HG03108 (cell line): ENCODE measurements around the gene PSKH1.
A peak's percentile ranks its signal among the peaks of the same experiment; 100 is the strongest.
"Not testable (repeated sequence)": the region's sequence is repeated elsewhere in the genome, so short reads cannot be mapped to it uniquely, and the experiment has no call there.

Experiments
- ATAC-seq: cut with Tn5 transposase; IDR thresholded peaks from one replicate; pipeline ENCODE4 v1.9.1; 2021; ENCODE audit warnings: moderate library complexity; ENCODE audit not compliant: unreplicated experiment

The PSKH1 gene

DNA sequence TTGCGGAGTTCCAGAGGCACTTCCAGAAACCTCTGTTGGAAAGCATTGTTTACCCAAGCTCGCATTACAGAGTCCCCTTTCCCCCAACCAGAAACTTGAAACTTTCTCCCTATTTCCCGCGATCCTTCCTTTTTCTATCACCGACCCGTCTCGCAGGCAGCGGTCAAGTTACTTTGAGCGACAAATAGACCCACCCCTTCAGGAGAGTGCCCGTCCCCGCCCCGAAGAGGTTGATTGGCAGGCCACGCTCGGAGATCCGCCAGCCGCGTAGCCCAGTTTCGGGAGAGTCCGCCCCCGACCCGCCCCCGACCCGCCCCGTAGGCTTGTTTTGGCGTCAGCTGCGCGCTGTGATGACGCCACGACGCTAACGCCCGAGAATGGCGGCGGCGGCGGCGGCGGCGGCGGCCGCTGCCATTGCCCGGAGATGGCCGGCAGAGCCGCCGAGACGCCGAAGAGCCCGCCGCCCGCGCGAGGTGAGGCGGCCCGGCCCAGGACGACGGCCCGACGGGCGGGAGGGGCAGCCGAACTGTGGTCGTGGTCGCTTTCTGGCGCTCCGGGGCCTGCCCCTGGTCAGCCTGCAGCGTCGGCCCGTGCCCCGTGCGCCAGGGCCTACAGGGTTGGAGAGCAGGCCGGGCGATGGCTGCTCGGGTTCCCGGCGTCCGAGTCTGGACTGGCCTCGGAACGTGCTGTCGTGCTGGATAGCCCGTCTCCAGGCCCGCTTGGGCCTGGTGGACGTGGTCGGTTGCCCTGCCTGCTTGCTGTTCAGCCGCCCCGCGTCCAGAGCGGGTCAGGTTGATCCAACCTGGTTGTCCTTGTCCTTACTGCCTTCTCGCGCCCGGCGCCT lies at the start of gene PSKH1:
PSKH1 (plus strand) TSS at position 356 of the 844 bp plus-strand sequence. CDS start 15,496 bp downstream, outside the sequence.
- peak; percentile 89 for ATAC-seq

DNA sequence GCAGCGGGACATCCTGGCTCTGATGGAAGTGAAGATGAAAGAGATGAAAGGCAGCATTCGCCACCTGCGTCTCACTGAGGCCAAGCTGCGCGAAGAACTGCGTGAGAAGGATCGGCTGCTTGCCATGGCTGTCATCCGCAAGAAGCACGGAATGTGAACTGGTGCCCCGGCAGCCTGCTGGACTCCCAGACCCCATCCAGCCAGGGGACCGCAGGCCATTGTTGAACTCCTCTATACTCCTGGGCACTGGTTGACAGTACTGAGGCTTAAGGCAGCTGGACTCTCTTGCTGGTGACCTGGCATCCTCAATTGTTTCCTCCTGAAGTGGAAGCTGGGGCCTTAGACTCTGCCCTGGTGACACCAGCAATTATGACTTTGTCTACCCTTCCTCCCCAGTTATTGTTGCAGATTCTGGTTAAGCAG lies 49.7 kb upstream of the PSKH1 start:
- ATAC-seq, result no peak

DNA sequence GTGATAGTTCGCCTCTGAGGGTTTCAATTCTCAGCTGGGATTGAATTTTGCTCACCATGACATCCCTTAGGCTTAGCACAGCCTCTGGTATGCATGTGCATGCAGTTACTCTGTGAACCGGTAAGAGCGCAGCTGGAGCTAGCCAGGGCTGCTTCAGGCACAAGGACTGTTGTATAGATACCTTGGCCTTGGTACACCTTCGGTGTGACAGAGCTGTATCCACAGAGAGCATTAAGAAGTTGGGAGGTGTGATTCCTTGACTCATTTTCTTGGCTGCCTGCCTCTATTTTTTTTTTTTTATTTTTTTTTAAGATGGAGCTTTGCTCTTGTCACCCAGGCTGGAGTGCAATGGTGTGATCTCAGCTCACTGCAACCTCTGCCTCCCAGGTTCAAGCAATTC lies 48.6 kb upstream of the PSKH1 start:
- no peak for ATAC-seq

DNA sequence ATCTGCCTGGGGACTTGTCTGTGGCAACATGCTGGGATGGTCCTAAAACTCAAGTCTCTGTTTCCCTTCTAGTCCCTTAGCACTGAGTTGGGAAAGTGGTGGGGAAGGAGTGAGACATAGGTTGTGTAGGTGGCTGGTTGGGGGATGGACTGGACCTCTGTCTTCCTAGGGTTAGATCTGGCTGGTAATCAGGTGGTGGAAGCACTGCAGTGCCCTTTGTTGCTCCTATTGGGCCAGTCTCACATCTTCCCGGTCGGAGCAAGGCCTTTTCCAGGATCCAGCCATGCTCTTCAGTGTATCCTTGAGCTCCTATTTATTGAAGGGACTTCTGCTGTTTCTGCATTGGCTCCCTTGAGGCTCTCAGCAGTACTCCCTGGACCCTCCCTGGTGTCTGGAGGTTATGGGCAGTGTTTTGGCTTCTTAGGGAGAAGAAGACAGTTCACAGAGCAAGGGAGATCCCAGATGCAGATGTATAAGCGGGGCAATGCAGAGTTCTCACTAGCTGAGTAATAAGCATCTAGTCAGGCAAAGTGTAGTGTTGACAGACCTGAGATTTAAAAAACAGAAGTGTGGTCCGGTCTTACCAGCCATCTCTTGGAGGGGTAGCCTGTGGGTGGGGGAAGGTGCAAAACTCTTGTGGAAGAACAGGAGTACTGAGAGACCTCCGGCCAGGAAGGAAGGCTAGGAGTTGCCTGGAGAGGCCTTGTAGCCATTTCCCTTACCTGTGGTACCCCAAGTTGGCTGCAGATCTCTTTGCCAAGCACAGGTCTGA lies 47.6 kb upstream of the PSKH1 start:
- no peak for ATAC-seq

DNA sequence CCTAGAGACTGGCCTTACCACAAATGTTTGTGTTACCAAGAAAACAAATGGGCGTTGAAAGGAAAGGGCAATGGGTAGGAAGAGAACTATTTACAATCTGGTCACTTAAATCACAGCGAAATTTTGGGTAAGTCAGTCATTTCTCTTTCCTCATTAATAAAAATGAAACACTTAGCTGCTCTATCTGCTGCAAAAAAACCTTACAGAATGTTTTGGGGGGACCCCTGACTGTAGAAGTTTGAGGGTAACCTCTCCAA lies 47.1 kb upstream of the PSKH1 start:
- ATAC-seq, result no peak

DNA sequence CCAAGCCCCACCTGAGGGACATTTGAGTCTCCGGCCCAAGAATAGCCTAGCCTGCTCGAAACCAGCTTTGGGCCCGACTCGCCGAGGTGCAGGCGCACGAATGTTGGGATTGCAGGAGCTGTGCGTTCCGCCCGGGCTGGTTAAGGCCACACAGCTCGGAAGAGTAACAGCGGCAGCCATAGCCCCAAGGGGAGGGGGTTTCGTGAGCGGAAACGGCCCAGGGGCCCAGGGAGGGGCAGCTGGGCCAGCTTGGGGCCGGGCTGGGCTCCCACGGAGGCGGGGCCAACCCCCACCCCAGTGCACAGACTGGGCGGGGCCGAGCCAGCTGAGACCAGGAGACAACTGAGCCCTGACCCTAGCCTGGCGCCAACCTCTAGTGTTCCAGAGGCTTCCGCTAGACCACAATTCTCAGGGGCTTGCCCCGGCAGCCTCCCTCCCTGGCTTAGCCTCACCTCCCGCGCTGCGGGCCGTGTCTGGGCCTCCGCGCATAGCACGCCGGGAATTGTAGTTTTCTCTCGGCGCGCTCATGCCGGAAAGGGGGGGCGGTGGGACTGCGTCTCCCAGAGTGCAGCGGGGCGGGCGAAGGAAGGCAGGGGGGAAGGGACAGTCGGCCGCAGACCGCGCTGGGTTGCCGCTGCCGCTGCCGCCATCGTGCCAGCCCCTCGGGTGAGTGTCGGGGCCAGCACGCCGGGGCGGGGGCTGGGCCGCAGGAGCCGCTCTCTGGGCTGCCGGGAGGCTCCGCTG lies 46.6 kb upstream of the PSKH1 start, which contains the start of gene NUTF2:
NUTF2 (plus strand) TSS at position 614 of the 744 bp plus-strand sequence. CDS start 18,198 bp downstream, outside the sequence.
- peak; percentile 53 for ATAC-seq

DNA sequence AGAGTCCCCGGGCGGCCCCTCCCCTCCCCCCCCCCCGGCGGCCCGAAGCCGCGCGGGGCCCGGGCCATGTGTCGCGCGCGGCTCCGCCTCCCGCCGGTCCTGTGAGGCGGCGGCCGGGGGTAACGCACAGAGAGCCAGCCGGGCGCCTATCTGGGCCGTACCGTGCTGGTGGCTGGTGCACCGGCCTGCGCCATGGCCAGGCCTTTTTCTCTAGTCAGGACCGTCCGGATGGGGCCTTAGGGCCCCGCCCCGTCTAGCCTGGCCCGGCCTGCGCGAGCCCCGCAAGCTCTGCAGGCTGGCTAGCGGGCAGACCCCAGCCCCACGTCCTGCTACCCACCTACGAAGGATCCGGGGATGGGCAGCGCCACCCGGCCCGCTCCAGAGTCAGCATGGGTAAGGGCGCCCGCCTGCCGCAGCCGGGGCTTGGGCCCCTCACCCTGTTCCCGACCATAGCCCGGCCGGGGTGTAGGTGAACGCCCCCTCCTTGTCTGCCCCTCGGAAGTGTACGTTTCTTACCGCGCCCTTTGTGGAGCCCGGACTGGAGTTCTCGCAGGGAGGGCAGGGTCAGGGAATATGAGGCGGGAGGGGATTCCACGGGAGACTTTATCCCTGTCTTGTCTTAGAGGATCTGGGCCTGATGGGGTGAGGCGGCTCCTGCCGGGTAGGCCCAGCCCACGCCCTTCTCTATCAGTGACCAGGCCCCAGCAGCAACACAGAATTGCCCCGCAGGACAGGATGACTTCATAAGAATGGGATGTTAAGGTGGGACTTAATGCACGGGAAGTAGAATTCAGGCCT lies 45.8 kb upstream of the PSKH1 start, which contains the start of gene CENPT:
CENPT (minus strand) TSS at position 630 of the 798 bp plus-strand sequence. CDS start 13,834 bp downstream, outside the sequence.
- peak; percentile 26 for ATAC-seq

DNA sequence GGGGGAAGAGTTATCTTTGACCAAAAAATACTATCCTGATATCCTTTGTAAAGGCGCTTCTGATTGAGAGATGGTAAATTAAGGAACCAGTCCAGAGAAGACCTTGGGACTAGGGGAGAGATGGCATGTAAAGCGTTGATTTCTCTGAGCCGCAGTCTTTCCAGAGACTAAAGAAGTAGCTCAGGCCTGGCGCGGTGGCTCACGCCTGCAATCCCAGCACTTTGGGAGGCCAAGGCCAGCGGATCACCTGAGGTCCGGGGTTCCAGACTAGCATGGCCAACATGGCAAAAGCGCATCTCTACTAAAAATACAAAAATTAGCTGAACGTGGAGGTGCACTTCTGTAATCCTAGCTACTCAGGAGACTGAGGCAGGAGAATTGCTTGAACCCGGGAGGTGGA lies 44.9 kb upstream of the PSKH1 start:
- ATAC-seq, result no peak

DNA sequence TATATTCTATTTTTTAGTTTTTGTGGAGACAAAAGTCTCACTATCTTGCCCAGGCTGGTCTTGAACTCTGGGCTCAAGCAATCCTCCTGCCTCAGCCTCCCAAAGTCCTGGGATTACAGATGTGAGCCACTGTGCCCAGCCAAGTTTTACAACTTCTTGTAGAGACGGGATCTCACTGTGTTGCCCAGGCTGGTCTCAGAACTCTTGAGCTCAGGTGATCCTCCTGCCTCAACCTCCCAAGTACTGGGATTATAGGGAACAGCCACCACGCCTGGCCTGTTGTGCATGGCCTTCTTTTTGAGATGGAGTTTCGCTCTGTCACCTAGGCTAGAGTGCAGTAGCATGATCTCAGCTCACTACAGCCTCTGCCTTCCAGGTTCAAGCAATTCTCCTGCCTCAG lies 39.4 kb upstream of the PSKH1 start:
- no peak for ATAC-seq

DNA sequence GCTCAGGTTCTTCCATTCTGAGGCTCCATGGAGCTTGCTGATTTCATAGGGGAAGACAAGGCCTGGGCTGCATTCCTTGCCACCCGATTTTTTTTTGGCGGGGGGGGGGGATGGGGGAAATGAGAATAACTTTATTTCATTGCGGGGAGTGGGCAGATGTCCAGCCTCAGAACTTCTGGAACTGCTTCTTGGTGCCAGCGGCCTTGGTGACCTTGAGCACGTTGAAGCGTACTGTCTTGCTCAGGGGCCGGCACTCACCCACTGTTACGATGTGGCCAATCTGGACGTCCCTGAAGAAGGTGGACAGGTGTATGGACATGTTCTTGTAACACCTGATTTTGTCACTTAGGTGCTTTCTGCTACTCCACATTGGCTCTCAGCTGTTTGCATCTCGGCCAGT lies 37.3 kb upstream of the PSKH1 start:
- no peak for ATAC-seq

DNA sequence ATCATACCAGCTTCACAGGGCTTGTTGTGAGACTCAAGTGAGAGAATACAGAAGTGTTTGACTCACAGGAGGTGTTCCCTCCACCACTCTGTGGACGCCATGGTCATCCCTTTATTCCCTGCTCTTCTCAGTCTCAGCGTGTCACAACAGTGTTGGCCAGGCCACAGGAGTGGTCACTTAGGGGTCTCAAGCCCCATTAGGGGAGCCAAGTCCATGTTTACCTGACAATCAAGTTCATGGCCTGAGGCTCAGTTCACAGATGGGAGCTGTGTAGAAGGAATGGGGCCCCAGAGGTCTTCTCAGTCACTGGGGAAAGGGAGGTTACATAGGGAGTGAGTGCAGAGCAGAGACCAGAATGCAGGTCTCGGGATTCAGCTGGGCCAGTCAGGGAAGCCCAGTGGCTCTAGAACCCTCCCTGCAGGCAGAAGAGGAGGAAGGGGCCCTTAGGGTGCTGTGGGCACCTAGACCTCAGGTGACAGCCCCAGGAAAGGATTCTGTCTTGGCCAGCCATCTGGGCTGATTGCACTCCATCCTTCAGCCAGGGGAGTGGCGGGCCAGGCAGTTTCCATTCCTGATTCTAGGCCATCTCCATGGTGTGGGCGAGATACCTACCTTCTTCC lies 36.0 kb upstream of the PSKH1 start:
- no peak for ATAC-seq

DNA sequence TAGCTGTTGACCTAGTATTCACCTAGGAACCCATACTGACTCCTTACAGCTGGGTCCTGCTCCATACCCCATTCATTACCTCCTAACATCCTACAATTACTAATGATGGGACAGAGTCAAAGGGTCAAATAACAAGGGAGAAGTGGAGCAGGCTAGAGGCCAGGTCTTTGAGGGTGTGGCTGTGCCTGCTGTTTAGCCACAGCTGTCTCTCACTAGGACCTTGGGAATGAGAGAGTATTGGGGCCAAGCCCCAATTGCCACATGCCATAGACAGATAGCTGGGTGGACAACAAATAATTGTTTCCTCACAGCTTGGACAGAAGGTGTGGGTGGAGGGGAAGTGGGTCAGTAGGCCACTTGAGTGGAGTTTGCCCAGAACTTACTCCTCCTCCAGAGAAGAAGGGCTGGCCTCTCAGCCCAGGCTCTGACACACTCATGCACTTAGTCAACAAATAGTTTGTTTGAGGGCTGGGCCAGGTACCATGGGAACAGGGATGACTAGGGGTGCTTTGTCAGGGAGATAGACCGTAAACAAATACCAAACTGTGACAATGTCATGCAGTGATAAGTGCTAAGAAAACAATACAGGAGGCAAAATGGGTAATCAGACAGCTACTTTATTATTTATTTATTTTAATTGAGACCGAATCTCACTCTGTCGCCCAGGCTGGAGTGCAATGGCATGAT lies 35.4 kb upstream of the PSKH1 start:
- no peak for ATAC-seq

DNA sequence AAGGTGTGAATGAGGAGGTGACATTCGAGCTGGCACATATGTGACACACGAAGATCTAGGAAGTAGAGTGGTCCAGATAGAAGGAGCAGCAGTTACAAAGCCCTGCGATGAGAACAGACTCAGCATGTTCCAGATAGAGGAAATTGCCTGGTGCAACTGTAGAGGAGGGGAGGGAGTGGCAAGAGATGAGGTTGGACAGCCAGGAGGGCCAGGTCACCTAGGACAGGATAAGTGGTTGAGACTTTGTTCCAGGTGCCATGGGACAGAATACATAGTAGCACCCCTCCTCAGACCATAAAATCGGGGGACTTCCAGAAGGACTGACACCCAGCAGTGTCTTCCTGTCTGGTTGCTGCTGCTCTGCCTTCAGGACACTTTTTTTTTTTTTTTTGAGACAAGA lies 34.6 kb upstream of the PSKH1 start:
- ATAC-seq, result no peak

DNA sequence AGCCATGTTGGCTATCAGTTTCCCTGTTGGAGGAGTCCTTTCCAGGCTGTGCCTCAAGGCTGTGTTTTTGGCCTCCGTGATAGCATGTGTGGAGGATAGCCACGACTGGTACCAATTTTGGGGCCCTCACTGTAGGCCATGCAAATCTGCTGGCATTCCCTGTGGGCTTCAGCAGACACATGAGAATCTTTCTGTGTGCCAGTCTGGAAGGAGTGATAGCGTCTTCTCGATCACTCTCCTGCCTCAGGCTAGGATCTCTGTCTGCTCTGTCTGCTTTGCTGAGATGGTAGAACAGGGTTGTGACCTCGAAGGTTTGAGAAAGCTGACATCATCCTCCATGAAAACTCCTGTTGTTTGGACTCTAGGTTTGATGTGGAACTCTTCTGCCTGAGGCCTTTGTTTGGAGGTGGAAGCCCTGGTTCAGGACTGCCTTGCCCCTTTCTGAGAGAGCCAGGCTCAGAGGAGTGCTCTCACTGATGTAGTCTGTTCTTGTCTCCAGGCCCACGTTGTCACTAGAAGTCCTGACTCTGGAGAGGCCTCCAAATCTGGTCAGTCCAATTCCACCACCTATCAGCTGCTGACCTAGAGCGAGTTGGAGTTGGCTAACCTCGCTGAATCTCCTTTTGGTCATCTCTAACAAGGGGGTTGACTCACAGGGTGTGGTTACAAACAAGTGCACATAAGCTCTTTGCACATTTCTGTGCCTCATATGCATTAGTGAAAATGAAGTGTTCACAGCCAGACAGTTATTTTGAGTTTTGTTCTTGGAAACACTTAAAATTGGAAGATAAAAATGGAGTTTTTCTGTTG lies 32.3 kb upstream of the PSKH1 start:
- ATAC-seq, result no peak

DNA sequence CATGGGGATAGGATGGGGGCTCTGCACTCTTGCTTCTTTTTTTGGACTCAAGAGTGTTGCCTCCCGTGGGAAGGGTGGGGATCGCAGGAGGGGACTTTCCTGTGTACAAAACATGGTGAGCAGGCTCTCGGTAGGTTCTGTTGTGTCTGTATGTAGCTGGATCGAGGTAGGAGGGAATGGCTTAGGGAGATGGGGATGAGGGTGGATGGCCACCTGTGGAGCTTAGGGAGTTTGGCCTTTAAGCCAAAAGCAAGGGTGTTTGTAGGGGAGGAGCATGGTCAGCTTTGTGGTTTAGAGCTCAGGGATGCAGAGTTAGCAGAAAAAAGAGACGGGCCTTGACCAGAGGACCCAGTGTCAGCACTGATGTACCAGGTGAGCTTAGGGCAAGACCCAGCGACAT lies 31.2 kb upstream of the PSKH1 start:
- no peak for ATAC-seq

DNA sequence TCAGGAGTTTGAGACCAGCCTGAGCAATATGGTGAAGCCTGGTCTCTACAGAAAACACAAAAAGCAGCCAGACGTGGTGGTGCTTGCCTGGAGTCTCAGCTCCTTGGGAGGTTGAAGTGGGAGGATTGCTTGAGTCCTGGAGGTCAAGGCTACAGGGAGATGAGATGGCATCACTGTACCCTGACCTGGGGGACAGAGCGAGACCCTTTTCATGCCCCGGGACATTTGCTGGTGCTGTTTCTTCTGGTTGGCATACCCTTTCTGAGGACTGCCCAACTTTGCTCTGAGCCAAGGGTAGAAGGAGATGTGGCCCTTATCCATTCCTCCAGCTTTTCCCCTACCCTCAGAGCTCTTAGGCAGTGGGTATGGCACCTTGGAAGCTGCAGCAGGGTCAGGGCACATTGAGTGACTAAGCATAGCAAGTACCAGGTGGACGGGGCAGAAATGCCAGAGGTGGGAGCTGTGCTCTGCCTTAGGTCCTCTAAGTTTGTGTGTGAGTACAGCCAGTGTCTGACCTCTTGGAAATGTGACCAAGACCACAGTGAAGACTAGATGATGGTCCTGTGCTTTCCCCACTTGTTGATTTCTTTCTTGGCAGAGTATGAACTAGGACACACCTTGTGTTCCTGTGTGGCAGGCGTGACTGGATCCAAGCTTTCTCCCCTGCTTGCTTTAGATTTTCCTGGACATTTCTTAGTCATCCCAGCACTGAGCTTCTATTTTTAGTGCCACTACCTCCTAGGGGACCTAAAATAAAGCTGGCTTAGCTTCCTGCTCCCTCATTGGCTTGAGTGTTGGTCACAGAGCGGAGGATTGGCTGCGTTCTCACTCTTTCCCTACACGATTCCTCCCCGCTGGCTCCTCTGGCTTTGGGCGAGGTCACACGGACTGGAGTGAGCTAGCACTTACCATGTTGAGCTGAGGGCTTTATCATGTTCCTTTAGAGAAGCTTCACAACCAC lies 30.2 kb upstream of the PSKH1 start:
- ATAC-seq, result no peak

DNA sequence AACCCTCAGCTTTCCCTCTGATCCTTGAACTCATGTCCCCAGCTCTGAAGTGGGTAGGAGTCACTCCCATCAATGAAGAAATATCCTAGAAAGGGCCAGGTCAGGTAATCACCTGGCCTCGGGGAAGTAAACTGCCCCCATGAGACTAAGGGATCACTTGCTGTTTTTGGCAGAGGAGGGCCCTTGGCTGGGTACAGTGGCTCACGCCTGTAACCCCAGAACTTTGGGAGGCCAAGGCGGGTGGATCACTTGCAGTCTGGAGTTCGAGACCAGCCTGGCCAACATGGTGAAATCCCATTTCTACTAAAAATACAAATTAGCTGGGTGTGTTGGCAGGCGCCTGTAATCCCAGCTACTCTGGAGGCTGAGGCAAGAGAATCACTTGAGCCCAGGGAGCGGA lies 29.0 kb upstream of the PSKH1 start:
- ATAC-seq, result not testable (repeated sequence)

DNA sequence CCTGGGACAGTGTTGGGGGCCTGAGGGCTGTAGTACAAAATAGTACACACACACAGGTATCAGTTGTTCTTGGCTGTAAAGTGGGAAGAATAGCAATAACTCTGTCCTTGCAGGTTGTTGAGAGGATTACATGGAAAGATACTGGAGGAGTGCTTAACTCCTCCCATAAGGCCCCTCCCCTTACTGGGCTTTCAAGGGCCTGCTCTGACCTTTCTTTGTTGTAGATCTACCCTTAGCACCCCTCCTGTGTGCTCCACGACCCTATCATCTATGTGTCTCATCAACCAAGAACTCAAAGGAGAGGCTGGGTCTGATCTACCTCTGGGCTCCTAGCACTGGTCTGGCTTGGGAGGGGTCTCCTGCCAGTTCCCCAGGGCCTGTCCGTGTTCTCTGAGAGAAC lies 28.5 kb upstream of the PSKH1 start:
- no peak for ATAC-seq
